Neuronal stem cell (in vitro differentiated cells): ENCODE results near the gene MBLAC1.
"Not testable (repeated sequence)": the region's sequence is repeated elsewhere in the genome, so short reads cannot be mapped to it uniquely, and the experiment has no call there.

ENCODE experiments used
- DNase-seq: peaks from one replicate; pipeline ENCODE4 v3.0.0-alpha.2; 2013; ENCODE audit warnings: low spot score
- H2AFZ ChIP-seq: one replicate; pipeline ENCODE4 v1.6.1; 2013; ENCODE audit warnings: mild to moderate bottlenecking, low read length, inconsistent platforms
- H2AK5ac ChIP-seq: 2 replicates; pipeline ENCODE4 v1.6.1; 2013; ENCODE audit warnings: low read depth, mild to moderate bottlenecking, inconsistent platforms, low read length, moderate library complexity, mixed read lengths
- H2BK120ac ChIP-seq: 2 replicates; pipeline ENCODE4 v1.6.1; 2013; ENCODE audit warnings: low read depth, mild to moderate bottlenecking, inconsistent platforms, low read length, moderate library complexity, mixed read lengths
- H2BK12ac ChIP-seq: one replicate; pipeline ENCODE4 v1.6.1; 2013; ENCODE audit warnings: low read length, inconsistent platforms
- H2BK15ac ChIP-seq: 2 replicates; pipeline ENCODE4 v1.6.1; 2013; ENCODE audit warnings: mild to moderate bottlenecking, low read length, inconsistent platforms, mixed read lengths
- H2BK5ac ChIP-seq: one replicate; pipeline ENCODE4 v1.6.1; 2013; ENCODE audit warnings: inconsistent platforms, mild to moderate bottlenecking, low read length, moderate library complexity
- H3K14ac ChIP-seq: one replicate; pipeline ENCODE4 v1.6.1; 2013; ENCODE audit warnings: low read length, inconsistent platforms
- H3K18ac ChIP-seq: 2 replicates; pipeline ENCODE4 v1.6.1; 2013; ENCODE audit warnings: low read length, inconsistent platforms
- H3K23ac ChIP-seq: 2 replicates; pipeline ENCODE4 v1.6.1; 2013; ENCODE audit warnings: low read depth, mild to moderate bottlenecking, mixed read lengths, low read length, inconsistent platforms; ENCODE audit not compliant: poor library complexity
- H3K27ac ChIP-seq: replicated peaks from 3 replicates; pipeline ENCODE4 v1.5.1; 2013; ENCODE audit warnings: low read length, inconsistent platforms
- H3K27me3 ChIP-seq, 3 experiments: 2 replicates each; pipeline ENCODE4 v1.6.1; 2013; ENCODE audit warnings: low read length in 3 of 3, mild to moderate bottlenecking in 2 of 3, inconsistent platforms in 1 of 3, low read depth in 1 of 3, mixed read lengths in 1 of 3, moderate library complexity in 1 of 3; ENCODE audit not compliant: control insufficient read depth in 3 of 3, insufficient read depth in 3 of 3
- H3K36me3 ChIP-seq, 2 donors: replicated peaks in 1 of 2; 2 replicates each; pipeline ENCODE4 v1.6.1; 2013; ENCODE audit warnings: low read length in 2 of 2; ENCODE audit not compliant: control insufficient read depth in 2 of 2, insufficient read depth in 2 of 2
- H3K4ac ChIP-seq: 2 replicates; pipeline ENCODE4 v1.6.1; 2013; ENCODE audit warnings: inconsistent platforms, mild to moderate bottlenecking, low read length, moderate library complexity
- H3K4me1 ChIP-seq, 2 donors: 1 replicate in 1 of 2; 2 replicates in 1 of 2; pipeline ENCODE4 v1.6.1; 2013; ENCODE audit warnings: low read length in 2 of 2, low read depth in 1 of 2; ENCODE audit not compliant: control insufficient read depth in 2 of 2, insufficient read depth in 1 of 2
- H3K4me2 ChIP-seq: one replicate; pipeline ENCODE4 v1.6.1; 2013; ENCODE audit warnings: mild to moderate bottlenecking, low read length, inconsistent platforms; ENCODE audit not compliant: insufficient read depth, poor library complexity, severe bottlenecking
- H3K4me3 ChIP-seq, 2 donors: 2 replicates each; pipeline ENCODE4 v1.5.1; 2013; ENCODE audit warnings: low read length in 2 of 2, mild to moderate bottlenecking in 2 of 2, inconsistent platforms in 1 of 2, moderate library complexity in 1 of 2
- H3K79me1 ChIP-seq: one replicate; pipeline ENCODE4 v1.6.1; 2013; ENCODE audit warnings: low read depth, mild to moderate bottlenecking, inconsistent platforms, low read length, moderate library complexity
- H3K9ac ChIP-seq: one replicate; pipeline ENCODE4 v1.6.1; 2013; ENCODE audit warnings: mild to moderate bottlenecking, low read depth, low read length, inconsistent platforms; ENCODE audit not compliant: poor library complexity
- H3K9me3 ChIP-seq, 2 donors: replicated peaks in 1 of 2; 2 replicates each; pipeline versions ENCODE3 to v1.6.1; 2013; ENCODE audit warnings: low read length in 2 of 2, mild to moderate bottlenecking in 2 of 2, inconsistent platforms in 1 of 2, low read depth in 1 of 2, mixed read lengths in 1 of 2, moderate library complexity in 1 of 2; ENCODE audit not compliant: control insufficient read depth in 2 of 2, insufficient read depth in 1 of 2
- H4K8ac ChIP-seq: one replicate; pipeline ENCODE4 v1.6.1; 2013; ENCODE audit warnings: low read depth, mild to moderate bottlenecking, inconsistent platforms, low read length, moderate library complexity
- H4K91ac ChIP-seq: one replicate; pipeline ENCODE4 v1.6.1; 2013; ENCODE audit warnings: low read length, low read depth, mild to moderate bottlenecking, inconsistent platforms; ENCODE audit not compliant: poor library complexity
- WGBS, 2 donors: extraction: QIAGEN DNeasy Blood & Tissue Kit; methylation state at CpG; one replicate each; pipeline ENCODE4 v1.1.7; 2013; ENCODE audit warnings: missing lambda C conversion rate in 2 of 2, mixed read lengths in 1 of 2; ENCODE audit not compliant: insufficient read length in 2 of 2, insufficient replicate concordance in 1 of 2; ENCODE audit errors: extremely low coverage in 2 of 2; 5-methylcytosine and 5-hydroxymethylcytosine counted together

Gene MBLAC1

GRCh38 chr7:100127866-100128636 lies 1.3 kb downstream of the MBLAC1 start:
- Histone ChIP-seq H3K27ac (no peak overlapping the region), H3K79me1 (peaks cover 2% of the 10 kb centered on the region), H2AK5ac (peak overlapping the region; percentile 50), H3K9ac (peak overlapping the region; percentile 96), H4K8ac (peak overlapping the region; percentile 72), H4K91ac (no peak overlapping the region), H2BK15ac (peak overlapping the region; percentile 96), H3K18ac (peak overlapping the region; percentile 98), H3K36me3 (peaks cover 4 to 17% of the 10 kb centered on the region in 2 donors), H3K23ac (peak overlapping the region; percentile 39), H3K9me3 (no peaks in the 10 kb centered on the region), H3K4me3 (peak overlapping the region; percentile 74 to 94), H3K4ac (no peak overlapping the region), H2BK120ac (no peak overlapping the region), H3K27me3 (peaks cover 0 to 15% (median 0%) of the 10 kb centered on the region in 3 experiments), H2AFZ (peak overlapping the region; percentile 99), H3K4me1 (peaks cover 3 to 6% of the 10 kb centered on the region in 2 donors), H2BK5ac (peak overlapping the region; percentile 63), H3K14ac (peak overlapping the region; percentile 95), H2BK12ac (peak overlapping the region; percentile 96), H3K4me2 (peak overlapping the region; percentile 92)
- WGBS, 2 donors: no CpG with 5 or more reads among the region's 37 CpGs
- no peak for DNase-seq

DNA sequence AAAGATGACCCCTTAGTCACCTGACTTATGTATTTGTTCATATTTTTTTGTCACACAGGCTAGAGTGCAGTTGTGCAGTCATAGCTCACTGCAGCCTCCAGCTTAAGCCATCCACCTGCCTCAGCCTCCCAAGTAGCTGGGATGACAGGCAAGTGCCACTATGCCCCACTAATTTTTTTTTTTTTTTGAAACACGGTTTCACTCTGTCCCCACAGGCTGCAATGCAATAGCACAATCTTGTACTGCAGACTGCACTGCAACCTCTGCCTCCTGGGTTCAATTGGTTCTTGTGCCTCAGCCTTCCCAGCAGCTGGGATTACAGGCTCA lies 1.8 kb downstream of the MBLAC1 start:
- H3K4me2 ChIP-seq: no peak overlapping the region
- no peak overlapping the region for H2BK15ac ChIP-seq
- no peaks in the 10 kb centered on the region for H3K9me3 ChIP-seq
- H3K18ac ChIP-seq: no peak overlapping the region
- H2BK5ac ChIP-seq: no peak overlapping the region
- no peak overlapping the region for H2BK120ac ChIP-seq
- H3K14ac ChIP-seq: no peak overlapping the region
- DNase-seq: no peak
- no peak overlapping the region for H3K4ac ChIP-seq
- no CpG with 5 or more reads among the region's 1 CpG for WGBS, 2 donors
- H3K27me3 ChIP-seq: peaks cover 0 to 15% (median 0%) of the 10 kb centered on the region in 3 experiments
- no peak overlapping the region for H2AK5ac ChIP-seq
- peaks cover 2% of the 10 kb centered on the region for H3K79me1 ChIP-seq
- no peak overlapping the region for H3K27ac ChIP-seq
- no peak overlapping the region for H2BK12ac ChIP-seq
- no peak overlapping the region for H3K9ac ChIP-seq
- no peak overlapping the region for H3K23ac ChIP-seq
- peaks cover 4 to 17% of the 10 kb centered on the region in 2 donors for H3K36me3 ChIP-seq
- peaks cover 3 to 6% of the 10 kb centered on the region in 2 donors for H3K4me1 ChIP-seq
- H4K8ac ChIP-seq: no peak overlapping the region
- H4K91ac ChIP-seq: no peak overlapping the region
- peak overlapping the region in 1 of 2 donors; percentile 2 for H3K4me3 ChIP-seq
- no peak overlapping the region for H2AFZ ChIP-seq

DNA sequence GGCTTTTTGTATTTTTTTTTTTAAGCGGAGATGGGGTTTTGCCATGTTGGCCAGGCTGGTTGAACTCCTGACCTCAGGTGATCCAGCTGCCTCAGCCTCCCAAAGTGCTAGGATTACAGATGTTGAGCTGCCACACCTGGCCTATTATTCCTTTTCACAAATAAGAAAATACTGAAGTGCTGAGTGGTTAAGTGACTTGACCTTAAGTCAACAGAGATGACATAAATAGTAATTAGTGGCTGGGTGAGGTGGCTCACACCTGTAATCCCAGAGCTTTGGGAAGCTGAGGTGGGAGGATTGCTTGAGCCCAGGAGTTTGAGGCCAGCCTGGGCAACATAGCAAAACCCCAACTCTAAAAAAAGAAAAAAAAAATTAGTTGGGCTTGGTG lies 3.4 kb downstream of the MBLAC1 start:
- not testable (repeated sequence) for DNase-seq, H3K36me3 ChIP-seq, H3K27ac ChIP-seq, H3K18ac ChIP-seq, H3K4me3 ChIP-seq, H3K9me3 ChIP-seq, H2BK120ac ChIP-seq, H2BK5ac ChIP-seq, H2BK15ac ChIP-seq, H2AK5ac ChIP-seq, H3K23ac ChIP-seq, H3K4ac ChIP-seq, H3K14ac ChIP-seq, H3K9ac ChIP-seq, H2AFZ ChIP-seq, H4K91ac ChIP-seq, H3K79me1 ChIP-seq, H4K8ac ChIP-seq, H3K4me2 ChIP-seq, H2BK12ac ChIP-seq, H3K4me1 ChIP-seq
- peaks cover 0 to 15% (median 0%) of the 10 kb centered on the region in 3 experiments for H3K27me3 ChIP-seq
- WGBS, 2 donors: no CpG with 5 or more reads among the region's 1 CpG

DNA sequence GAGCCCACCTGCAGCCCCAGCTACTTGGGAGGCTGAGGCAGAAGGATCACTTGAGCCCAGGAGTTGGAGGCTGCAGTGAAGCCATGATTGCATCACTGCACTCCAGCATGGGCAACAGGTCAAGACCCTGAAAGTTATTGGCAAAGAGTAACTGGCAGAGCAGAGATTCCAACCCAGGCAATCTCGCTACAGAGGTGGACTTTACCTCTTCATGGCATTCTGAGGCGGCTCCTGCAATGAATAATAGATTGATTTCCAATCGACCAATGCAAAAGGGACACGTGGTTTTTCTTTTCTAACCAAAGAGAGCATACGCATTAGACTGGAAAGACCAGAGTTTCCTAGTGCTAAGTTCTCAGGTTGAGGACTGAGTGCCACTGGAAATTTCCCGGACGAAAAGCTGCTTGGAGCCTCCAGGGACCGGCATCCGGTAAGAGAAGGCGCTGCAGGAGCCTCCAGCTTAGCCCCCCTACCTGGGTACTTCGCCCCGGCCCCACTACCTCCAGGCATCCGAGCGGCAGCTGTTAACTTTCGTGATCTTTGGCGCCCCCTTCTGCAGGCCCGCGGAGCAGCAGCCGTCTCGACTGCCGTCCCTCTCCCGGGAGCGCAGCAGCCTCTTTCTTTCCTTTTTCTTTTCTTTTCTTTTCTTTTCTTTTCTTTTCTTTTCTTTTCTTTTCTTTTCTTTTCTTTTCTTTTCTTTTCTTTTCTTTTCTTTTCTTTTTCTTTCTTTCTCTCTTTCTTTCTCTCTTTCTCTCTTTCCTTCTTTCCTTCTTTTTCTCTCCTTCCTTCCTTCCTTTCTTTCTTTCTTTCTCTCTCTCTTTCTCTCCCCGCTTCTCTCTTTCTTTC lies 4.1 kb downstream of the MBLAC1 start:
- Histone ChIP-seq H3K18ac (no peak overlapping the region), H3K79me1 (no peaks in the 10 kb centered on the region), H2BK5ac (no peak overlapping the region), H2AK5ac (no peak overlapping the region), H3K23ac (no peak overlapping the region), H3K36me3 (no peaks in the 10 kb centered on the region), H3K4me3 (no peak overlapping the region), H2BK120ac (no peak overlapping the region), H3K27ac (no peak overlapping the region), H3K9me3 (no peaks in the 10 kb centered on the region), H2BK12ac (no peak overlapping the region), H2BK15ac (no peak overlapping the region), H3K4ac (no peak overlapping the region), H3K4me1 (peaks cover 3 to 6% of the 10 kb centered on the region in 2 donors), H3K9ac (no peak overlapping the region), H2AFZ (peak overlapping the region; percentile 88), H4K91ac (no peak overlapping the region), H4K8ac (no peak overlapping the region), H3K14ac (no peak overlapping the region), H3K27me3 (peaks cover 0 to 15% (median 0%) of the 10 kb centered on the region in 3 experiments), H3K4me2 (no peak overlapping the region)
- no CpG with 5 or more reads among the region's 24 CpGs for WGBS, 2 donors
- DNase-seq: peak; percentile 74
